ENCODE data around the gene FAM184A. TPM values are rescaled to one million over a fixed set of nuclear protein-coding genes. Genes with fewer than 3 reads are reported as not detected.

The FAM184A gene
- total RNA-seq, 1 experiment from 2014 or later, result 0.97 TPM

- no TSS peak for BruUV-seq (replicated peaks)
- Histone ChIP-seq H3K9me3 (ENCODE audit: low read depth, low read length, poor library complexity, severe bottlenecking) (no peaks in the 10 kb centered on the region), H3K4me1 (ENCODE audit: insufficient read depth, low read length, poor library complexity, severe bottlenecking) (no peaks in the 10 kb centered on the region), H3K4me3 (ENCODE audit: low read depth, low read length, poor library complexity, severe bottlenecking) (no peak overlapping the region), H3K36me3 (ENCODE audit: insufficient read depth, low read length, poor library complexity, severe bottlenecking) (no peaks in the 10 kb centered on the region), H3K27me3 (replicated peaks; ENCODE audit: insufficient read depth, low read depth, low read length, poor library complexity) (no peaks in the 10 kb centered on the region), H3K27ac (ENCODE audit: low read depth, low read length, poor library complexity, severe bottlenecking) (no peak overlapping the region)
- no peak for DNase-seq (ENCODE audit: low spot score)
- TF ChIP-seq EZH2 (IDR thresholded peaks at IDR 0.05; ENCODE audit: borderline replicate concordance, low read depth, low read length, poor library complexity, severe bottlenecking), result no peak
- TF ChIP-seq CTCF (conservative IDR thresholded peaks at IDR 0.05; ENCODE audit: low read depth, low read length), result no peak
- intact Hi-C loops (cut with micrococcal nuclease; ENCODE audit: unreplicated experiment), result no loop called here
- ChIA-PET POLR2A (ENCODE audit: low non-redundant PET) (no interaction called here), CTCF (no interaction called here)
Observed at GRCh38 chr6:119025793-119026192, 52.7 kb downstream of the FAM184A start.

GRCh38 chr6:119024111-119024510, 54.4 kb downstream of the FAM184A start:
- intact Hi-C loops (cut with micrococcal nuclease; ENCODE audit: unreplicated experiment), result no loop called here
- no peaks in the 10 kb centered on the region for H3K9me3 ChIP-seq (ENCODE audit: low read depth, low read length, poor library complexity, severe bottlenecking)
- no peaks in the 10 kb centered on the region for H3K36me3 ChIP-seq (ENCODE audit: insufficient read depth, low read length, poor library complexity, severe bottlenecking)
- peak; percentile 10 for DNase-seq (ENCODE audit: low spot score)
- no peak for TF ChIP-seq EZH2 (IDR thresholded peaks at IDR 0.05; ENCODE audit: borderline replicate concordance, low read depth, low read length, poor library complexity, severe bottlenecking)
- TF ChIP-seq CTCF (conservative IDR thresholded peaks at IDR 0.05; ENCODE audit: low read depth, low read length), result no peak
- H3K27me3 ChIP-seq (replicated peaks; ENCODE audit: insufficient read depth, low read depth, low read length, poor library complexity), result no peaks in the 10 kb centered on the region
- H3K4me3 ChIP-seq (ENCODE audit: low read depth, low read length, poor library complexity, severe bottlenecking), result no peak overlapping the region
- H3K4me1 ChIP-seq (ENCODE audit: insufficient read depth, low read length, poor library complexity, severe bottlenecking), result no peaks in the 10 kb centered on the region
- ChIA-PET POLR2A (ENCODE audit: low non-redundant PET) (no interaction called here), CTCF (no interaction called here)
- BruUV-seq (replicated peaks), result no TSS peak
- H3K27ac ChIP-seq (ENCODE audit: low read depth, low read length, poor library complexity, severe bottlenecking), result no peak overlapping the region

- intact Hi-C loops (cut with micrococcal nuclease; ENCODE audit: unreplicated experiment), result no loop called here
- ChIA-PET POLR2A (ENCODE audit: low non-redundant PET) (no interaction called here), CTCF (interaction anchor here (0.6 kb wide), 1 partner anchor 112 kb away, joined by 3 read pairs; no protein-coding TSS in a partner anchor)
- Histone ChIP-seq H3K9me3 (ENCODE audit: low read depth, low read length, poor library complexity, severe bottlenecking) (no peaks in the 10 kb centered on the region), H3K4me3 (ENCODE audit: low read depth, low read length, poor library complexity, severe bottlenecking) (no peak overlapping the region), H3K27ac (ENCODE audit: low read depth, low read length, poor library complexity, severe bottlenecking) (no peak overlapping the region), H3K36me3 (ENCODE audit: insufficient read depth, low read length, poor library complexity, severe bottlenecking) (no peaks in the 10 kb centered on the region), H3K4me1 (ENCODE audit: insufficient read depth, low read length, poor library complexity, severe bottlenecking) (no peaks in the 10 kb centered on the region), H3K27me3 (replicated peaks; ENCODE audit: insufficient read depth, low read depth, low read length, poor library complexity) (no peaks in the 10 kb centered on the region)
- no TSS peak for BruUV-seq (replicated peaks)
- no peak for TF ChIP-seq CTCF (conservative IDR thresholded peaks at IDR 0.05; ENCODE audit: low read depth, low read length)
- TF ChIP-seq EZH2 (IDR thresholded peaks at IDR 0.05; ENCODE audit: borderline replicate concordance, low read depth, low read length, poor library complexity, severe bottlenecking), result no peak
- DNase-seq (ENCODE audit: low spot score), result no peak
Observed at GRCh38 chr6:119022796-119023195, 55.7 kb downstream of the FAM184A start.
